Ishikawa (cell line): Measurements from ENCODE around the gene USP28.

Experiments used
- CEBPB ChIP-seq: IDR thresholded peaks from 2 replicates; pipeline ENCODE4 v1.6.1; 2012
- CREB1 ChIP-seq: IDR thresholded peaks from 2 replicates; pipeline ENCODE4 v1.6.1; 2012; ENCODE audit warnings: low read depth
- EGR1 ChIP-seq: IDR thresholded peaks from 2 replicates; pipeline ENCODE4 v1.6.1; 2012
- EP300 ChIP-seq: IDR thresholded peaks from 2 replicates; pipeline ENCODE4 v1.6.1; 2012; ENCODE audit warnings: borderline replicate concordance
- FOXM1 ChIP-seq: IDR thresholded peaks from 2 replicates; pipeline ENCODE4 v1.6.1; 2012; ENCODE audit warnings: low read depth, borderline replicate concordance
- NFIC ChIP-seq: IDR thresholded peaks from 2 replicates; pipeline ENCODE4 v1.6.1; 2012
- RAD21 ChIP-seq: IDR thresholded peaks from 2 replicates; pipeline ENCODE4 v1.6.1; 2012; ENCODE audit warnings: low read depth
- TAF1 ChIP-seq: IDR thresholded peaks from 2 replicates; pipeline ENCODE4 v1.6.1; 2012; ENCODE audit warnings: low read depth, mild to moderate bottlenecking
- TCF12 ChIP-seq: IDR thresholded peaks from 2 replicates; pipeline ENCODE4 v1.6.1; 2012; ENCODE audit warnings: low read depth
- TEAD4 ChIP-seq: IDR thresholded peaks from 2 replicates; pipeline ENCODE4 v1.6.1; 2012
- YY1 ChIP-seq: IDR thresholded peaks from 2 replicates; pipeline ENCODE4 v1.6.1; 2012; ENCODE audit warnings: low read depth
- ZBTB7A ChIP-seq: IDR thresholded peaks from 2 replicates; pipeline ENCODE4 v1.6.1; 2012; ENCODE audit warnings: low read depth
- TF ChIP-seq, protein P1 (sequence below): IDR thresholded peaks from 2 replicates; pipeline ENCODE4 v1.6.1; 2012
- TF ChIP-seq, protein P2 (sequence below): IDR thresholded peaks from 2 replicates; pipeline ENCODE4 v1.6.1; 2012
- TF ChIP-seq, protein P3 (sequence below): IDR thresholded peaks from 2 replicates; pipeline ENCODE4 v1.6.1; 2012; ENCODE audit warnings: low read depth, mild to moderate bottlenecking

The USP28 gene

GRCh38 chr11:113833151-113833550 lies 42.2 kb downstream of the USP28 start:
- TF ChIP-seq, protein P1, sequence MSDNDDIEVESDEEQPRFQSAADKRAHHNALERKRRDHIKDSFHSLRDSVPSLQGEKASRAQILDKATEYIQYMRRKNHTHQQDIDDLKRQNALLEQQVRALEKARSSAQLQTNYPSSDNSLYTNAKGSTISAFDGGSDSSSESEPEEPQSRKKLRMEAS, result no peak
- TF ChIP-seq EP300, result no peak
- no peak for TF ChIP-seq EGR1
- TF ChIP-seq ZBTB7A, result no peak
- TF ChIP-seq CREB1, result no peak
- TF ChIP-seq NFIC, result no peak
- no peak for TF ChIP-seq YY1
- no peak for TF ChIP-seq FOXM1
- TF ChIP-seq RAD21, result no peak
- TF ChIP-seq, protein P2, sequence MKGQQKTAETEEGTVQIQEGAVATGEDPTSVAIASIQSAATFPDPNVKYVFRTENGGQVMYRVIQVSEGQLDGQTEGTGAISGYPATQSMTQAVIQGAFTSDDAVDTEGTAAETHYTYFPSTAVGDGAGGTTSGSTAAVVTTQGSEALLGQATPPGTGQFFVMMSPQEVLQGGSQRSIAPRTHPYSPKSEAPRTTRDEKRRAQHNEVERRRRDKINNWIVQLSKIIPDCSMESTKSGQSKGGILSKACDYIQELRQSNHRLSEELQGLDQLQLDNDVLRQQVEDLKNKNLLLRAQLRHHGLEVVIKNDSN, result no peak

DNA sequence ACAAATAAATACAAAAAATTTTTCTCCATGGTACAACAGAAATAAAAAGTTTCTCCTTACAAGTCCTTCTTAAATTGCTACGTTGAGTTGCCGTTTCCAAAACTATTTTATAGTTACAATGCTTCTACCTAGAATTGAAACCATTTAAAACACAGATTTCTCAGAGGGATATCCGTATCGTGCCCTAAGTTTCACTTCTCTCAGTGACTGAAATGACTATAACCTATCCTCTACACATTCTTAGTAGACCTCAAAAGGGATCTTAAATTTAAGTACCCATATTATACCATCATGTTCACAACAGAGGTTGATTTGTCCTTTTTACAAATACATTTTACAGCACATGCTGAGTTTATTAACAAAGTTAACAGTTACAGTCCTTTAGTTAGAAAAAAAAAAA lies 44.1 kb downstream of the USP28 start:
- TF ChIP-seq EGR1 (no peak), CREB1 (no peak), TEAD4 (no peak), YY1 (no peak), TAF1 (no peak), RAD21 (no peak), TCF12 (no peak), FOXM1 (no peak), CEBPB (no peak), NFIC (no peak), EP300 (no peak), ZBTB7A (no peak)
- TF ChIP-seq, protein P3, sequence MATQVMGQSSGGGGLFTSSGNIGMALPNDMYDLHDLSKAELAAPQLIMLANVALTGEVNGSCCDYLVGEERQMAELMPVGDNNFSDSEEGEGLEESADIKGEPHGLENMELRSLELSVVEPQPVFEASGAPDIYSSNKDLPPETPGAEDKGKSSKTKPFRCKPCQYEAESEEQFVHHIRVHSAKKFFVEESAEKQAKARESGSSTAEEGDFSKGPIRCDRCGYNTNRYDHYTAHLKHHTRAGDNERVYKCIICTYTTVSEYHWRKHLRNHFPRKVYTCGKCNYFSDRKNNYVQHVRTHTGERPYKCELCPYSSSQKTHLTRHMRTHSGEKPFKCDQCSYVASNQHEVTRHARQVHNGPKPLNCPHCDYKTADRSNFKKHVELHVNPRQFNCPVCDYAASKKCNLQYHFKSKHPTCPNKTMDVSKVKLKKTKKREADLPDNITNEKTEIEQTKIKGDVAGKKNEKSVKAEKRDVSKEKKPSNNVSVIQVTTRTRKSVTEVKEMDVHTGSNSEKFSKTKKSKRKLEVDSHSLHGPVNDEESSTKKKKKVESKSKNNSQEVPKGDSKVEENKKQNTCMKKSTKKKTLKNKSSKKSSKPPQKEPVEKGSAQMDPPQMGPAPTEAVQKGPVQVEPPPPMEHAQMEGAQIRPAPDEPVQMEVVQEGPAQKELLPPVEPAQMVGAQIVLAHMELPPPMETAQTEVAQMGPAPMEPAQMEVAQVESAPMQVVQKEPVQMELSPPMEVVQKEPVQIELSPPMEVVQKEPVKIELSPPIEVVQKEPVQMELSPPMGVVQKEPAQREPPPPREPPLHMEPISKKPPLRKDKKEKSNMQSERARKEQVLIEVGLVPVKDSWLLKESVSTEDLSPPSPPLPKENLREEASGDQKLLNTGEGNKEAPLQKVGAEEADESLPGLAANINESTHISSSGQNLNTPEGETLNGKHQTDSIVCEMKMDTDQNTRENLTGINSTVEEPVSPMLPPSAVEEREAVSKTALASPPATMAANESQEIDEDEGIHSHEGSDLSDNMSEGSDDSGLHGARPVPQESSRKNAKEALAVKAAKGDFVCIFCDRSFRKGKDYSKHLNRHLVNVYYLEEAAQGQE, result no peak
- TF ChIP-seq, protein P1, result no peak

GRCh38 chr11:113829751-113830150 lies 45.6 kb downstream of the USP28 start:
- TF ChIP-seq CEBPB, result no peak
- TF ChIP-seq, protein P2, result no peak
- TF ChIP-seq, protein P3, result no peak
- no peak for TF ChIP-seq TCF12
- no peak for TF ChIP-seq RAD21
- no peak for TF ChIP-seq TEAD4
- TF ChIP-seq, protein P1, result no peak
- no peak for TF ChIP-seq ZBTB7A
- TF ChIP-seq TAF1, result no peak

DNA sequence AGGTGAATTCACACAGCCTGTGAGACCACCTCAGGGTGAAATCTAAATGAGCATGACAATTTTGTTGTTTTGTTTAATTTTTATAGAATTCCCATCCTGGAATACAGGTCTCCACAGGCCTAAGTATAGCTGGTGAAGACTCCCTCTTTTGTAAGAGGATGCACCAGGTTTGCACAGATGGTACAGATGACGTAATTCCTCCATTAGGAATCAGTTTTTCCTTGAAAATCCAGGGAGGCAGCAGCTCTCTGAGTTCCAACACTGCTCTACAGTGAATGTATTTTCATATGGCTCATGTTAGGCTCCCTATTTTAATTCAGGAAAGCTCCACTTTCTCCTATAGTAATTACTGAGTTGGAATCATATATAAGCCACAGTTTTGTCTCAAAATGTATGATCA lies 47.2 kb downstream of the USP28 start:
- TF ChIP-seq TEAD4 (no peak), EP300 (no peak), EGR1 (no peak), RAD21 (no peak), FOXM1 (no peak), TAF1 (no peak), CREB1 (no peak), YY1 (no peak)
- TF ChIP-seq, protein P2, result no peak

DNA sequence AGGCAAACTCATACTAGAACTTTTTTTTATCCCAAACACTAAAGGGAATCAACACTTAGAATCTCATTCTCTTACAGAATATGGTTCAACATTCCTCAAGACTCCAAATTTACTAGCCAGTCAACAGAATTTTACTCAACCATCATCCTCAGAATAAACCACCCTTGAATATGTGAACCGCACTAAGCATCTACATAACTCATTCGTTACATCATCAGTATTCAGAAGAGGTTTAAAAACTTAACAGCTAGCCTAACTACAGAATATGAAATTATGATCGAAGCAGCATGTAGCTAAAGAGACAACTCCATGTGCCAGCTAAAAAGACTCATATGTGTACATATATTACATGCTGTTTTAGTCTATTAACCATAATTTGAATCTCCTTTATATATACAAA lies 47.9 kb downstream of the USP28 start:
- TF ChIP-seq TCF12 (no peak), TEAD4 (no peak), TAF1 (no peak)
- TF ChIP-seq, protein P2, result no peak
- TF ChIP-seq, protein P3, result no peak
